ENCODE data around the gene SIGLEC11. TPM values are rescaled to one million over a fixed set of nuclear protein-coding genes. Genes with fewer than 3 reads are reported as not detected.
"Not testable (repeated sequence)": the region's sequence is repeated elsewhere in the genome, so short reads cannot be mapped to it uniquely, and the experiment has no call there.

SIGLEC11 gene
- total RNA-seq, 4 donors from 2014 or later = 0.85 to 3.6 (median 1.3) TPM

DNA sequence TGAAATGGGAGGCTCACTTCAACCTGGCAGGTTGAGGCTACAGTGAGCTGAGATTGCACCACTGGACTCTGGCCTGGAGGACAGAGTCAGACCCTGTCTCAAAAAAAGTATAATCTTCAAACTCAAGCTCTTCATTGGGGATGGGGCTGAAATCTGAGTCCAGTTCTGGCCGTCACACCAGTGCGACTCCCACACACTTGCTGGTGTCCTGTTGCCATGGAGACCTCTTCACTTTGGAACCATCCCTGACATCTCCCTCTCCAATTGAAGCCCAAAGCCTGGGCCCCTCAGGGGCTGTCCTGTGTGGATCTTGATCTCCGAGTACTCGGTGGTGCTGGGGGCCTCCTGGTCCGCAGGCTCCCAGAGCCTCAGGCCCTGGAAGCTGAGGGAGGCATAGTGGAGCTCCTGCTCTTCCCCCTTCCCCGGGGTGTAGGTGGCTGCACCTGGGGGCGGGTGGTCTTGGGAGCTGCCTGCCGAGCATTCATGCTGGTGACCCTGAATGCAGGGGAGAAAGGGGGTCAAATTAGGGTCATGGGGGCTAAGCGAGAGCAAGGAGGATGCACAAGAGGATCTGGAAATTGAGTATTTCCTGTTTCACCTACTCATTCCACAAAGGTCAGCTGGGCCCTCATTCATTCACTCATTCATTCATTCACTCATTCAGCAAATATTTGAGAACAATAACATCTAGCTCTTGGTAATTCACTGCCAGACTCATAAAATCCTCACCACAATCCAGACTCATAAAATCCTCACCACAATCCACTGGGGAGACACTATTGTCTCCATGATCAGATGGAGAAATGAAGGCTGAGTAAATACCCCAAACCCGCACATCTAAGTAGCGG lies 11.0 kb downstream of the SIGLEC11 start:
- ATAC-seq = no peak

DNA sequence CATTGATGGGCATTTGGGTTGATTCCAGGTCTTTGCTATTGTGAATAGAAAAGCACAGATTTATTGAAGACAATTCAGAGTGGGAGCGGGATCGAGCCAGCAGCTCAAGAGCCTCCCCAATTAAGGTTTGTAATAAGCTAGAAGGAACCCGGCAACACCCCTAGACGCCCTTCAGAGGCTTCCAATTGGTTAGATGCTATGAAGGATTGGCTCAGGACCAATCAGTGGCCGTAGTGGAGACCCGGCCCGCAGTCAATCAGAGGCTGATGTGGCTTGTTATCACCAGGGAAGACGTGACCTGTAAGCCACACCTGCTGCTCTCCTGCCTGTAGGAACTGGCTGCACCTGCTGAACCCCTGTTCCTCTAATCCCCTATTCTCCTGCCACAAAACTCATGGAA lies 14.6 kb downstream of the SIGLEC11 start:
- Histone ChIP-seq H3K27me3 (peaks cover 43% of the 10 kb centered on the region), H3K4me3 (no peak overlapping the region), H3K27ac (no peak overlapping the region), H3K4me1 (no peaks in the 10 kb centered on the region), H3K36me3 (no peaks in the 10 kb centered on the region), H3K9me3 (no peaks in the 10 kb centered on the region)
- ATAC-seq = no peak
- no peak for TF ChIP-seq EP300 (IDR thresholded peaks at IDR 0.05)
- 89 to 93% methylated on average over 2 to 3 of the region's 8 CpGs for WGBS, 2 donors (ENCODE audit: low coverage in 1 of 2)

More for the DNA sequence above, 11.0 kb downstream of the SIGLEC11 start:
- Histone ChIP-seq H3K4me3 (no peak overlapping the region), H3K9me3 (no peaks in the 10 kb centered on the region), H3K36me3 (no peaks in the 10 kb centered on the region), H3K27ac (no peak overlapping the region), H3K4me1 (peaks cover 0 to 17% (median 0%) of the 10 kb centered on the region in 3 donors), H3K27me3 (peaks cover 65% of the 10 kb centered on the region)
- no peak for TF ChIP-seq POLR2AphosphoS5 (IDR thresholded peaks at IDR 0.05)
- TF ChIP-seq EP300 (IDR thresholded peaks at IDR 0.05) = no peak
- TF ChIP-seq, protein P1, sequence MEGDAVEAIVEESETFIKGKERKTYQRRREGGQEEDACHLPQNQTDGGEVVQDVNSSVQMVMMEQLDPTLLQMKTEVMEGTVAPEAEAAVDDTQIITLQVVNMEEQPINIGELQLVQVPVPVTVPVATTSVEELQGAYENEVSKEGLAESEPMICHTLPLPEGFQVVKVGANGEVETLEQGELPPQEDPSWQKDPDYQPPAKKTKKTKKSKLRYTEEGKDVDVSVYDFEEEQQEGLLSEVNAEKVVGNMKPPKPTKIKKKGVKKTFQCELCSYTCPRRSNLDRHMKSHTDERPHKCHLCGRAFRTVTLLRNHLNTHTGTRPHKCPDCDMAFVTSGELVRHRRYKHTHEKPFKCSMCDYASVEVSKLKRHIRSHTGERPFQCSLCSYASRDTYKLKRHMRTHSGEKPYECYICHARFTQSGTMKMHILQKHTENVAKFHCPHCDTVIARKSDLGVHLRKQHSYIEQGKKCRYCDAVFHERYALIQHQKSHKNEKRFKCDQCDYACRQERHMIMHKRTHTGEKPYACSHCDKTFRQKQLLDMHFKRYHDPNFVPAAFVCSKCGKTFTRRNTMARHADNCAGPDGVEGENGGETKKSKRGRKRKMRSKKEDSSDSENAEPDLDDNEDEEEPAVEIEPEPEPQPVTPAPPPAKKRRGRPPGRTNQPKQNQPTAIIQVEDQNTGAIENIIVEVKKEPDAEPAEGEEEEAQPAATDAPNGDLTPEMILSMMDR (IDR thresholded peaks at IDR 0.05) = no peak
- no peak for TF ChIP-seq POLR2A (IDR thresholded peaks at IDR 0.05)
- 37 to 78% methylated on average over 3 to 4 of the region's 11 CpGs for WGBS, 2 donors (ENCODE audit: low coverage in 1 of 2)

DNA sequence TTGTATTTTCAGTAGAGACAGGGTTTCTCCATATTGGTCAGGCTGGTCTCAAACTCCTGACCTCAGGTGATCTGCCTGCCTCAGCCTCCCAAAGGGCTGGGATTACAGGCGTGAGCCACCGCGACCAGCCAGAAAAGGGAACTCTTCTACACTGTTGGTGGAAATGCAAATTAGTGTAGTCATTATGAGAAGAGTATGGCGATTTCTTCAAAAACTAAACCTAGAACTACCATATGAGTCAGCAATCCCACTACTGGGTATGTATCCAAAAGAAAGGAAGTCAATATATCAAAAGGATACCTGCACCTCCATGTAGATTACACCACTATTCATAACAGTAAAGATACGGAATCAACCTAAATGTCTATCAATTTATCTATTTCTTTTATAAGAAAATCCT lies 16.4 kb downstream of the SIGLEC11 start:
- not testable (repeated sequence) for H3K4me3 ChIP-seq, H3K36me3 ChIP-seq, H3K27ac ChIP-seq, ATAC-seq, H3K9me3 ChIP-seq, H3K4me1 ChIP-seq
- WGBS, 2 donors (ENCODE audit: low coverage in 1 of 2) = 53 to 80% methylated on average over 2 to 4 of the region's 5 CpGs
- H3K27me3 ChIP-seq = peaks cover 32% of the 10 kb centered on the region

DNA sequence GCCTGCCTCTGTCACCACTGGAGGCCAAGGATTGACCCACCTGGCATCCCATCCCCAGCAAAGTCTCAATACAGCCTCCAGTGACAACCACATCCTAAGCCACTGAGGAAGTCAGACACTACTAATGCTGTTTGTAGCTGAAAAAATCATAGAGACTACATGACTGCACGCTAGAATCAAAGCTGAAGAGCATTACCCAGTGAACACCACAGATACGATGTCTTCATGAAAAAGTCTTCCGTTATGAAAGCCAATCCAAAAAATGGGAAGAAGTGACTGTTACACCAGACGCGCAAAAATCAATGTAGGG lies 20.5 kb downstream of the SIGLEC11 start:
- H3K4me1 ChIP-seq = peaks cover 0 to 9% (median 6%) of the 10 kb centered on the region in 3 donors
- no peak overlapping the region for H3K27ac ChIP-seq
- no peak overlapping the region for H3K4me3 ChIP-seq
- TF ChIP-seq, protein P1 (IDR thresholded peaks at IDR 0.05) = no peak
- TF ChIP-seq POLR2A (IDR thresholded peaks at IDR 0.05) = no peak
- no peak for TF ChIP-seq EP300 (IDR thresholded peaks at IDR 0.05)
- no peak for TF ChIP-seq POLR2AphosphoS5 (IDR thresholded peaks at IDR 0.05)
- no peaks in the 10 kb centered on the region for H3K9me3 ChIP-seq
- H3K27me3 ChIP-seq = peaks cover 19% of the 10 kb centered on the region
- no peaks in the 10 kb centered on the region for H3K36me3 ChIP-seq
- WGBS, 2 donors (ENCODE audit: low coverage in 1 of 2) = 74 to 79% methylated on average over 3 to 5 of the region's 5 CpGs
- no peak for ATAC-seq

DNA sequence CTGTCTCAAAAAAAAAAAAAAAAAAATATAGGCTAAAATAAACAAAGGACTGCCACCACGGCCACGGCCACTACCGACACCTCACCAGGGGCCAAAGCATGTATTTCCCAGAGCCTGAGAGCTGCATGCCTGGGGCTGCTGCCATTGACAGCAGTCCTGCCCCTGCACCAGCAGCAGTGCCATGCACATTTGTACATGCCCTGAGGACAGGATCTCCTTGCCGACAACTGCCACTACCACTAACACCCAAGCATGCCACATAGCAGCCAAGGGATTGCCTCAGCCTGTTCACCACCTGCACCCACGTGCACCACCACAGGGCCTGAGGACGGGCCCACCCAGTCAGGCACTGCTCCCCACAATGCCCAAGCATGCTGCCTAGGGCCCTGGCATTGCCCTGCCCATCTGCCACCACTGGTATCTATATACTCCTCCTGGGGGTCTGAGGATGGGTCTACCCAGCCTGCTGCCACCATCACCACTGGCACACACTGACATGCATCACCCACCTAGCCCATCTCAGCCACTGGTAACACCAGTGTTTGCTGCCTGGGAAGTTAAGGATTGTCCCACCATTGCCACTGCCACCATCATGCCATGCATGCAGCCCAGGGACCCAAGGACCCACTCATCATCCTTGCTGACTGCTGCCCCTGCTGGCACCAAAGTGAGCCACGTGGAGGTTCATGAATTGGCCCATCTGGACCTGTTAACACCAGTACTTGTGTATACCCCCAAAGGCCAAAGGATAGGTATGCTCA lies 21.1 kb downstream of the SIGLEC11 start:
- no peak for ATAC-seq
- WGBS, 2 donors (ENCODE audit: low coverage in 1 of 2) = 44% methylated on average over 5 of the region's 7 CpGs; no CpG with 5 or more reads in 1 of the 2 donors
- TF ChIP-seq POLR2A (IDR thresholded peaks at IDR 0.05) (no peak), POLR2AphosphoS5 (IDR thresholded peaks at IDR 0.05) (no peak), EP300 (IDR thresholded peaks at IDR 0.05) (no peak)
- TF ChIP-seq, protein P1 (IDR thresholded peaks at IDR 0.05) = no peak
- H3K27ac ChIP-seq = no peak overlapping the region
- peaks cover 19% of the 10 kb centered on the region for H3K27me3 ChIP-seq
- no peaks in the 10 kb centered on the region for H3K36me3 ChIP-seq
- peaks cover 0 to 9% (median 6%) of the 10 kb centered on the region in 3 donors for H3K4me1 ChIP-seq
- H3K9me3 ChIP-seq = no peaks in the 10 kb centered on the region
- no peak overlapping the region for H3K4me3 ChIP-seq
